ENCODE results near the gene PPP1R9A.

Gene PPP1R9A

GRCh38 chr7:94901981-94902380 lies 5.4 kb upstream of the PPP1R9A start:
- no peak for TF ChIP-seq ZNF274 (IDR thresholded peaks at IDR 0.05; ENCODE audit: low read depth, low read length)
- H3K4me3 ChIP-seq (ENCODE audit: low read length): no peak overlapping the region

- H3K4me3 ChIP-seq (ENCODE audit: low read length): no peak overlapping the region
- TF ChIP-seq ZNF274 (IDR thresholded peaks at IDR 0.05; ENCODE audit: low read depth, low read length): no peak
Measured at GRCh38 chr7:94903971-94904370, 3.4 kb upstream of the PPP1R9A start.

GRCh38 chr7:94904982-94905381 lies 2.4 kb upstream of the PPP1R9A start:
- TF ChIP-seq ZNF274 (IDR thresholded peaks at IDR 0.05; ENCODE audit: low read depth, low read length): no peak
- H3K4me3 ChIP-seq (ENCODE audit: low read length): no peak overlapping the region

- H3K4me3 ChIP-seq (ENCODE audit: low read length): no peak overlapping the region
- TF ChIP-seq ZNF274 (IDR thresholded peaks at IDR 0.05; ENCODE audit: low read depth, low read length): no peak
Measured at GRCh38 chr7:94906065-94906851, 1.1 kb upstream of the PPP1R9A start.

GRCh38 chr7:94907811-94908322 lies 473 bp downstream of the PPP1R9A start:
- H3K4me3 ChIP-seq (ENCODE audit: low read length): peak overlapping the region; percentile 9
- TF ChIP-seq ZNF274 (IDR thresholded peaks at IDR 0.05; ENCODE audit: low read depth, low read length): no peak

GRCh38 chr7:94908323-94909178 lies 1.2 kb downstream of the PPP1R9A start:
- H3K4me3 ChIP-seq (ENCODE audit: low read length): peak overlapping the region; percentile 9

GRCh38 chr7:94909179-94909466 lies 1.7 kb downstream of the PPP1R9A start:
- TF ChIP-seq ZNF274 (IDR thresholded peaks at IDR 0.05; ENCODE audit: low read depth, low read length): no peak
- H3K4me3 ChIP-seq (ENCODE audit: low read length): no peak overlapping the region; the same call in 1 of the 2 replicates

More at GRCh38 chr7:94908323-94909178, 1.2 kb downstream of the PPP1R9A start:
- TF ChIP-seq ZNF274 (IDR thresholded peaks at IDR 0.05; ENCODE audit: low read depth, low read length): no peak

- H3K4me3 ChIP-seq (ENCODE audit: low read length): no peak overlapping the region
- TF ChIP-seq ZNF274 (IDR thresholded peaks at IDR 0.05; ENCODE audit: low read depth, low read length): no peak
Measured at GRCh38 chr7:94912085-94912484, 4.7 kb downstream of the PPP1R9A start.

- TF ChIP-seq ZNF274 (IDR thresholded peaks at IDR 0.05; ENCODE audit: low read depth, low read length): no peak
- no peak overlapping the region for H3K4me3 ChIP-seq (ENCODE audit: low read length)
Measured at GRCh38 chr7:94913391-94913790, 6.0 kb downstream of the PPP1R9A start.

GRCh38 chr7:94921911-94922310 lies 14.5 kb downstream of the PPP1R9A start:
- no peak overlapping the region for H3K4me3 ChIP-seq (ENCODE audit: low read length)
- TF ChIP-seq ZNF274 (IDR thresholded peaks at IDR 0.05; ENCODE audit: low read depth, low read length): no peak

- TF ChIP-seq ZNF274 (IDR thresholded peaks at IDR 0.05; ENCODE audit: low read depth, low read length): no peak
Measured at GRCh38 chr7:94922457-94922856, 15.1 kb downstream of the PPP1R9A start.

GRCh38 chr7:94923412-94923811 lies 16.0 kb downstream of the PPP1R9A start:
- no peak for TF ChIP-seq ZNF274 (IDR thresholded peaks at IDR 0.05; ENCODE audit: low read depth, low read length)
- H3K4me3 ChIP-seq (ENCODE audit: low read length): no peak overlapping the region

More at GRCh38 chr7:94922457-94922856, 15.1 kb downstream of the PPP1R9A start:
- H3K4me3 ChIP-seq (ENCODE audit: low read length): no peak overlapping the region

- no peak for TF ChIP-seq ZNF274 (IDR thresholded peaks at IDR 0.05; ENCODE audit: low read depth, low read length)
Measured at GRCh38 chr7:94928168-94928707, 20.8 kb downstream of the PPP1R9A start.

GRCh38 chr7:94933256-94933990 lies 26.0 kb downstream of the PPP1R9A start:
- TF ChIP-seq ZNF274 (IDR thresholded peaks at IDR 0.05; ENCODE audit: low read depth, low read length): no peak
- no peak overlapping the region for H3K4me3 ChIP-seq (ENCODE audit: low read length)

More at GRCh38 chr7:94928168-94928707, 20.8 kb downstream of the PPP1R9A start:
- H3K4me3 ChIP-seq (ENCODE audit: low read length): no peak overlapping the region

Data from GM08714 (cell line).